ENCODE measurements around the gene NPTN. TPM values are rescaled to one million over a fixed set of nuclear protein-coding genes. Genes with fewer than 3 reads are reported as not detected.

NPTN gene
- total RNA-seq, 2 donors from 2014 or later, result 111 to 159 TPM

DNA sequence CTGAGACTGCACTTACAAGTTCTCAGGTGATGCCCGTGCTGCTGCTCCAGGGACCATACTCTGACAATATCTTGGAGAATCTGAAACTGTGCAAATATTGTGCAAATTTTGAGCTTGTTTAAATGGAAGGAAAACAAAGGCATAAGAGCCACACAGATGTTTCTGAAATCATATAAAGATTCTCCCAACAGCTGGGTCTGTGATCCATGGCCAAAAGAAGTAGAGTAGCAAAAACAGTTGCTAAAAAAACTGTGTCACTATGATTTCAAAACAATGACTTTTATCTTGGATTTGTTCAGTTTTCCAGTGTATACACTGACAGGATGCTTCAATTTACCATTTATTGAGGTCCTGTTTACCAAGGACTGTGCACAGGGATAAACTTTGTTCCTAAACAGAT, 25.3 kb downstream of the NPTN start:
- no peaks in the 10 kb centered on the region for H3K4me1 ChIP-seq
- no peaks in the 10 kb centered on the region for H3K9me3 ChIP-seq

DNA sequence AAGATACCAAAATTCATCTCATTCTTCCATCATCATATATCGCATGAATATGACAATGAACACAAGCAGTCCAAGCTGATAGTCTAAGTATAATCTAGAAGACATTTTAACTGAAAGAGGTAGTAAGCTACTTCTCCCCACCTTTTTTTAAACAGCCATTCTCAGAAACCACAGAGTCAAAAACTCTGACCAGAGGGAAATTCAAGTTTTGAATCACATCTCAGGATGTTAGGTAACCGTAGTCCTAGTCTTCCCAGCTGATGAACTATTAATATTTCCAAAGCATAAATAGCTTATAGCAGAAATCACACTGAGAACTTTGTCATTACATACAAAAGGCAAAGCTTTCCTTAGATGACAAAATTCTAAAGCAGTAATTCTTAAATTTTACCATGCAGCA, 25.8 kb downstream of the NPTN start:
- no peak for DNase-seq
- no peaks in the 10 kb centered on the region for H3K9me3 ChIP-seq
- H3K4me3 ChIP-seq, result no peak overlapping the region
- peaks cover 4% of the 10 kb centered on the region for H3K4me1 ChIP-seq
- no peak overlapping the region for H3K9ac ChIP-seq (ENCODE audit: low read depth in 2 of 2, low read length in 2 of 2)
- no peaks in the 10 kb centered on the region for H3K36me3 ChIP-seq
- intact Hi-C loops (cut with DNase I), result no loop called here
- TF ChIP-seq CTCF (IDR thresholded peaks at IDR 0.05), result no peak
- no peaks in the 10 kb centered on the region for H3K27me3 ChIP-seq
- no peak overlapping the region for H3K27ac ChIP-seq

More for the DNA sequence above, 25.3 kb downstream of the NPTN start:
- no peak for DNase-seq
- intact Hi-C loops (cut with DNase I), result no loop called here
- no peaks in the 10 kb centered on the region for H3K36me3 ChIP-seq
- H3K27me3 ChIP-seq, result no peaks in the 10 kb centered on the region
- H3K27ac ChIP-seq, result no peak overlapping the region
- no peak overlapping the region for H3K9ac ChIP-seq (ENCODE audit: low read depth in 2 of 2, low read length in 2 of 2)
- no peak for TF ChIP-seq CTCF (IDR thresholded peaks at IDR 0.05)
- no peak overlapping the region for H3K4me3 ChIP-seq

- DNase-seq, result no peak
- H3K27ac ChIP-seq, result no peak overlapping the region
- no peaks in the 10 kb centered on the region for H3K27me3 ChIP-seq
- H3K9ac ChIP-seq (ENCODE audit: low read depth in 2 of 2, low read length in 2 of 2), result no peak overlapping the region
- TF ChIP-seq CTCF (IDR thresholded peaks at IDR 0.05), result no peak
- H3K4me3 ChIP-seq, result no peak overlapping the region
- intact Hi-C loops (cut with DNase I), result no loop called here
- H3K9me3 ChIP-seq, result no peaks in the 10 kb centered on the region
- peaks cover 19% of the 10 kb centered on the region for H3K4me1 ChIP-seq
- no peaks in the 10 kb centered on the region for H3K36me3 ChIP-seq
Measured at GRCh38 chr15:73605759-73606436, 27.3 kb downstream of the NPTN start.

DNA sequence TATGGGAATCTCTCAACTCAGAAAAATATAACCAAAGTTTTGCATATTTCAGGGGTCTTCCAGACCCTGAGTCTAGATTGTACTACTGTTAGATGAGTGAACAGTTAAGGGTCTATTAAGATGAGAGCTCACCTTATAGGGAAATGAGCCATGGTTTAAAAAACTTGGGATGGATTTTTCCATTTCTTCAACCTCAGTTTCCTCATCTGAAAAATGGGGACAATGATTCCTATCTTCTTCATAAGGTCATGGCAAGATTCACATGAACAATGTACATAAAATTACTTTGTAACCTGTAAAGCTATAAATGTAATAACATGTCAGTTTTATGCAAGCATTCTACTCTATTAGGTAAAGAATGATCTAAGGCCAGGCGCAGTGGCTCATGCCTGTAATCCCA, 28.7 kb downstream of the NPTN start:
- intact Hi-C loops (cut with DNase I), result no loop called here
- Histone ChIP-seq H3K9me3 (no peaks in the 10 kb centered on the region), H3K36me3 (no peaks in the 10 kb centered on the region), H3K4me3 (no peak overlapping the region), H3K27me3 (no peaks in the 10 kb centered on the region), H3K27ac (no peak overlapping the region), H3K9ac (ENCODE audit: low read depth in 2 of 2, low read length in 2 of 2) (no peak overlapping the region), H3K4me1 (peaks cover 24% of the 10 kb centered on the region)
- DNase-seq, result no peak
- no peak for TF ChIP-seq CTCF (IDR thresholded peaks at IDR 0.05)

DNA sequence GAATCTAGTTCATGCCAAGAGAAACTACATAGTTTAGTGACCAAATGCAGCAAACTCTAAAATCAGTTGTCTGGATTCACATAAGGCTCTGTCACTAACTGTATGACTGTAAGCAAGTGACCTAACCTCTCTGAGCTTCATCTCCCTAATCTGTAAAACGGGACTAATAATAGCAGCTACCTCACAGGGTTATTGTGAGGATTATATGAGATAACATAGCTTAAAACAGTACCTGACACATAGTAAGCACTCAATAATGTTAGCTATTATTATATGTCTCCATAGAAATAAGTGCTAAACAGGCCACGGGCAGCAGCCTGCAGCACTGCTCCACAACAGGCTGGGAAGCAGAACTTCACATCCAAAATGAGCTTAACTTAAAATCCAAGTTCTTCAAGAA, 30.2 kb downstream of the NPTN start:
- intact Hi-C loops (cut with DNase I), result no loop called here
- H3K9me3 ChIP-seq, result no peaks in the 10 kb centered on the region
- TF ChIP-seq CTCF (IDR thresholded peaks at IDR 0.05), result no peak
- H3K9ac ChIP-seq (ENCODE audit: low read depth in 2 of 2, low read length in 2 of 2), result no peak overlapping the region
- no peaks in the 10 kb centered on the region for H3K36me3 ChIP-seq
- H3K4me3 ChIP-seq, result no peak overlapping the region
- H3K27me3 ChIP-seq, result no peaks in the 10 kb centered on the region
- no peak overlapping the region for H3K27ac ChIP-seq
- H3K4me1 ChIP-seq, result peaks cover 24% of the 10 kb centered on the region
- DNase-seq, result no peak
